RPMI7951 (cell line): Measurements from ENCODE around the gene HBA1. TPM values are rescaled to one million over a fixed set of nuclear protein-coding genes. Genes with fewer than 3 reads are reported as not detected.
"Not testable (repeated sequence)": the region's sequence is repeated elsewhere in the genome, so short reads cannot be mapped to it uniquely, and the experiment has no call there.

ENCODE experiments used
- DNase-seq: peaks from one replicate; pipeline ENCODE4 v3.0.0-alpha.2; 2012; ENCODE audit warnings: low read depth
- total RNA-seq: library from RNA; depleted of rRNA; stranded (reverse); fragments of >200 nt; shearing (Covaris generic); gene quantifications from 2 replicates; pipeline ENCODE4 v1.2.3, GENCODE V29; 2014; rRNA removed

Gene HBA1
- total RNA-seq, 1 experiment from 2014 or later = not detected

DNA sequence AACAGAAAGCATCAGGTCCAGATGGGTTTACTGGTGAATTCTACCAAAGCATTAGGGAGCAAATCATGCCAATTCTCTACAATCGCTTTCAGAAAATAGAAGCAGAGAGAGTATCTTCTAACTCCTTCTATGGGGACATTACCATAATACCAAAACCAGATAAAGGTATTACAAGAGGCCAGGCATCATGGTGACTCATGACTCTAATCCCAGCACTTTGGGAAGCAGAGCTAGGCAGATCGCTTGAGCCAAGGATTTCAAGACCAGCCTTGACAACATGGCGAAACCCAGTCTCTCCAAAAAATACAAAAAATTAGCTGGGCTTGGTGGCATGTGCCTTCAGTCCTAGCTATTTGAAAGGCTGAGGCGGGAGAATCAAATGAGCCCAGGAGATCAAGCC lies 26.8 kb downstream of the HBA1 start:
- DNase-seq = no peak

DNA sequence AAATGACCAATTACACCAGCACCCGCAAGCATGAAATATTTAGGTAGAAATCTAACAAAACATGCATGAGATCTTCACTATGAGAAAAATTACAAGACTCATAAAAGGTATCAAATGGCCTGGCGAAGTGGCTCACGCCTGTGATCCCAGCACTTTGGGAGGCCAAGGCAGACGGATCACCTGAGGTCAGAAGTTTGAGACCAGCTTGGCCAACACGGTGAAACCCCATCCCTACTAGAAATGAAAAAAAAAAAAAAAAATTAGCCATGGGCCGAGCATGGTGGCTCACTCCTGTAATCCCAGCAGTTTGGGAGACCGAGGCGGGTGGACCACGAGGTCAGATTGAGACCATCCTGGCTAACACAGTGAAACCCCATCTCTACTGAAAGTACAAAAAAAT lies 27.6 kb downstream of the HBA1 start:
- not testable (repeated sequence) for DNase-seq

DNA sequence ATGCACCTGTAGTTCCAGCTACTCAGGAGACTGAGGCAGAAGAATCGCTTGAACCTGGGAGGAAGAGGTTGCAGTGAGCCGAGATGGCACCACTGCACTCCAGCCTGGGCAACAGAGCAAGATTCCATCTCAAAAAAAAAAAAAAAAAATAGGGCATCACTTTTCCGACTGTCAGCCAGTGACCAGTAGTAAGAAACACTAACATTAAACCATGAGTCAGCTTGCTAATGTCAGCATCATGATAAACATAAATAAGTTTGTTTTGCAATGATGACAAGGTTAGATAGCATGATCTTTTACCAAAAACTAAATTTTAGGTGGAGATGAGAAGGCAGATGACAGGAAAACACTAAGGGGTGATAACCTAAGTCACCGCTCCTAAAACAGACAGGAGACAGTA lies 32.9 kb downstream of the HBA1 start:
- DNase-seq = not testable (repeated sequence)

DNA sequence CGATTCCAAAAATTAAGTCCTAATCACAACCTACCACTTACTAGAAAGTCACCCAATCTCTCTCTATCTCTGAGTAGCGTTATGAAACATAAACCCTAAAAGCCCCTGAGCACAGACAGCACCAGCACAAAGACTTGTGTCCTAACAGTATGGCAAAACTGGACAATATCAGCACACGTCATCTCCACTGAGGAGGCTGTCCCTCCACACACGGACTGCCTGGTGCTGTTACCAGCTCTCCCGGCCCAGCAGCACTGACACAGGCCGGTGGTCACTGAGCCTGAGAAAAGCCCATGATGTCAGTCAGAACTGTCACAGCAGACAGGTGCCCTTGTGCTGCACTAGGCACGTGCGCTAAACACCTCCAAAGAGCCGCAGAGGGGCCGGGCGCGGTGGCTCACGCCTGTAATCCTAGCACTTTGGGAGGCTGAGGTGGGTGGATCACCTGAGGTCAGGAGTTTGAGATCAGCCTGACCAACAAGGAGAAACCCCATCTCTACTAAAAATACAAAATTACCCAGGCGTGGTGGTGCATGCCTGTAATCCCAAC lies 35.2 kb downstream of the HBA1 start:
- DNase-seq = not testable (repeated sequence)

DNA sequence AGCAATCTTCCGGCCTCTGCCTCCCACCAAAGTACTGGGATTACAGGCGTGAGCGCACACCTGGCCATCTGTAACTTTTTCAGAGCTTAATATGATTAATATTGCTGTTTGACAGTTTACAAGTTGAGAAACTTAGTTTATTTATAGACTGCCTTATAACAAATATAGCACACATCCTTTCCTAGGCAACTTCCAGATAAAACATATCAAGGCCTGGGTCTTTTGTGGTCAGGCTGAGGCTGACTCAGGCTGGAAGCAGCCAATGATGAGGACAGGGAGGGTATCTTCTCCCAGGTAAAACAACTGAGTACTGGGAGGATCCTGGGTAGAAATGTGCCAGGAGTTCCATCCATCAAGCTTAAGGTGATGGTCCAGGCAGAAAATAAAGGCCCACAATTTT lies 36.5 kb downstream of the HBA1 start:
- DNase-seq = no peak

DNA sequence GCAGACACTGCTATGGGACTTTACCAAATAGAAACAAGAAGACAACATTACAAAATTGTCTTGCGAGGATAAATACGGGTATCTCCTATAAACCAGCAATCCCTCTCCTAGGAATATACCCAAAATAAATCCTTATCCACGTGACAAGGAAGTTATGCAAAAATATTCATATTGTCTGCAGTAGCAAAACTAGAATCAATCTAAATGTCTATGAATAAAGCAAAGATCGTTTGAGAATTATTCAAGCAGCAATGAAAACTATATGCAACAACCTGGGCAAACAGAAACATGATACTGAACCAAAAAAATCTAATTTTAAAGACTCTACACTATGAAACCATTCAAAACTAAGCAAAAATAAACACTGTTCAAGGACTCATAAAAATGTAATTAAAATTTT lies 43.5 kb downstream of the HBA1 start:
- no peak for DNase-seq

Other genes with a start within 250 kb of the HBA1 start
- gene POLR3K, start 123.1 kb upstream of the HBA1 start, total RNA-seq = 7.2 and 12.7 TPM in 2 replicates
- 39.0 and 49.0 TPM in 2 replicates for gene SNRNP25, start 122.9 kb upstream of the HBA1 start, total RNA-seq
- 14.6 and 19.9 TPM in 2 replicates for gene RHBDF1, start 104.0 kb upstream of the HBA1 start, total RNA-seq
- gene MPG, start 98.5 kb upstream of the HBA1 start, total RNA-seq = 80.5 and 88.8 TPM in 2 replicates
- gene NPRL3, start 38.0 kb upstream of the HBA1 start, total RNA-seq = 4.6 and 6.0 TPM in 2 replicates
- not detected in 2 replicates for gene HBZ, start 24.0 kb upstream of the HBA1 start, total RNA-seq
- not detected in 2 replicates for gene HBM, start 10.7 kb upstream of the HBA1 start, total RNA-seq
- gene HBA2, start 3.8 kb upstream of the HBA1 start, total RNA-seq = not detected in 2 replicates
- not detected in 2 replicates for gene HBQ1, start 3.8 kb downstream of the HBA1 start, total RNA-seq
- 16.8 and 17.2 TPM in 2 replicates for gene LUC7L, start 52.8 kb downstream of the HBA1 start, total RNA-seq
- gene FAM234A, start 58.1 kb downstream of the HBA1 start, total RNA-seq = 38.1 and 76.0 TPM in 2 replicates
- not detected in 2 replicates for gene RGS11, start 99.3 kb downstream of the HBA1 start, total RNA-seq
- not detected in 2 replicates for gene ARHGDIG, start 103.9 kb downstream of the HBA1 start, total RNA-seq
- gene PDIA2, start 106.5 kb downstream of the HBA1 start, total RNA-seq = 0.84 TPM in 1 of 2 replicates, not detected in the other
- 5.8 and 8.3 TPM in 2 replicates for gene AXIN1, start 176.0 kb downstream of the HBA1 start, total RNA-seq
- gene MRPL28, start 193.9 kb downstream of the HBA1 start, total RNA-seq = 119 and 138 TPM in 2 replicates
- gene PGAP6, start 205.3 kb downstream of the HBA1 start, total RNA-seq = 20.2 and 25.8 TPM in 2 replicates
- gene NME4, start 220.5 kb downstream of the HBA1 start, total RNA-seq = 72.3 and 76.0 TPM in 2 replicates
- 8.9 and 10.1 TPM in 2 replicates for gene DECR2, start 225.2 kb downstream of the HBA1 start, total RNA-seq
- 6.5 and 10.1 TPM in 2 replicates for gene RAB11FIP3, start 249.0 kb downstream of the HBA1 start, total RNA-seq